ENCODE measurements around the gene CPA1.

DNA sequence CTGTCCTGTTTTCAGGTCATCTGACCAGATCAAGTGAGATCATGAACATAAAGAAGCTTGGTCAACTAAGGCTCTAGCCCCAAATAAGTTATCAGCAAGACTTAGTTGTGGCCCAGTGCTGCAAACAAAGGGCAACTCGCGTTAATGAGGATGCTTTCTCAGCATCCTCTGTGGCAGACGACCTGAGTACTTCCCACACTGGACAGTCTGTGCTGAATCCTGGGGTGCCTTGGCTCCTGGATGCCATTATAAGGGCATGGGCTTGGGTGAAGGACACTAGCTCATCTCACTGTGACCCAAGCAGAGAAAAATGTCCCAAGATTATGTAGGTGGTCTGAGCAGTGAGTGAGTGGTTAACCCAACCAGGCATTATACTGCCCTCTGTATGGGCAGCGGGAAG lies 21.8 kb upstream of the CPA1 start:
- TF ChIP-seq, protein P1, sequence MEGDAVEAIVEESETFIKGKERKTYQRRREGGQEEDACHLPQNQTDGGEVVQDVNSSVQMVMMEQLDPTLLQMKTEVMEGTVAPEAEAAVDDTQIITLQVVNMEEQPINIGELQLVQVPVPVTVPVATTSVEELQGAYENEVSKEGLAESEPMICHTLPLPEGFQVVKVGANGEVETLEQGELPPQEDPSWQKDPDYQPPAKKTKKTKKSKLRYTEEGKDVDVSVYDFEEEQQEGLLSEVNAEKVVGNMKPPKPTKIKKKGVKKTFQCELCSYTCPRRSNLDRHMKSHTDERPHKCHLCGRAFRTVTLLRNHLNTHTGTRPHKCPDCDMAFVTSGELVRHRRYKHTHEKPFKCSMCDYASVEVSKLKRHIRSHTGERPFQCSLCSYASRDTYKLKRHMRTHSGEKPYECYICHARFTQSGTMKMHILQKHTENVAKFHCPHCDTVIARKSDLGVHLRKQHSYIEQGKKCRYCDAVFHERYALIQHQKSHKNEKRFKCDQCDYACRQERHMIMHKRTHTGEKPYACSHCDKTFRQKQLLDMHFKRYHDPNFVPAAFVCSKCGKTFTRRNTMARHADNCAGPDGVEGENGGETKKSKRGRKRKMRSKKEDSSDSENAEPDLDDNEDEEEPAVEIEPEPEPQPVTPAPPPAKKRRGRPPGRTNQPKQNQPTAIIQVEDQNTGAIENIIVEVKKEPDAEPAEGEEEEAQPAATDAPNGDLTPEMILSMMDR (IDR thresholded peaks at IDR 0.05; ENCODE audit: insufficient read depth, low read length): no peak
- no peak for TF ChIP-seq POLR2AphosphoS5 (IDR thresholded peaks at IDR 0.05; ENCODE audit: low read depth)
- TF ChIP-seq, protein P2, sequence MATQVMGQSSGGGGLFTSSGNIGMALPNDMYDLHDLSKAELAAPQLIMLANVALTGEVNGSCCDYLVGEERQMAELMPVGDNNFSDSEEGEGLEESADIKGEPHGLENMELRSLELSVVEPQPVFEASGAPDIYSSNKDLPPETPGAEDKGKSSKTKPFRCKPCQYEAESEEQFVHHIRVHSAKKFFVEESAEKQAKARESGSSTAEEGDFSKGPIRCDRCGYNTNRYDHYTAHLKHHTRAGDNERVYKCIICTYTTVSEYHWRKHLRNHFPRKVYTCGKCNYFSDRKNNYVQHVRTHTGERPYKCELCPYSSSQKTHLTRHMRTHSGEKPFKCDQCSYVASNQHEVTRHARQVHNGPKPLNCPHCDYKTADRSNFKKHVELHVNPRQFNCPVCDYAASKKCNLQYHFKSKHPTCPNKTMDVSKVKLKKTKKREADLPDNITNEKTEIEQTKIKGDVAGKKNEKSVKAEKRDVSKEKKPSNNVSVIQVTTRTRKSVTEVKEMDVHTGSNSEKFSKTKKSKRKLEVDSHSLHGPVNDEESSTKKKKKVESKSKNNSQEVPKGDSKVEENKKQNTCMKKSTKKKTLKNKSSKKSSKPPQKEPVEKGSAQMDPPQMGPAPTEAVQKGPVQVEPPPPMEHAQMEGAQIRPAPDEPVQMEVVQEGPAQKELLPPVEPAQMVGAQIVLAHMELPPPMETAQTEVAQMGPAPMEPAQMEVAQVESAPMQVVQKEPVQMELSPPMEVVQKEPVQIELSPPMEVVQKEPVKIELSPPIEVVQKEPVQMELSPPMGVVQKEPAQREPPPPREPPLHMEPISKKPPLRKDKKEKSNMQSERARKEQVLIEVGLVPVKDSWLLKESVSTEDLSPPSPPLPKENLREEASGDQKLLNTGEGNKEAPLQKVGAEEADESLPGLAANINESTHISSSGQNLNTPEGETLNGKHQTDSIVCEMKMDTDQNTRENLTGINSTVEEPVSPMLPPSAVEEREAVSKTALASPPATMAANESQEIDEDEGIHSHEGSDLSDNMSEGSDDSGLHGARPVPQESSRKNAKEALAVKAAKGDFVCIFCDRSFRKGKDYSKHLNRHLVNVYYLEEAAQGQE (IDR thresholded peaks at IDR 0.05; ENCODE audit: insufficient replicate concordance, low read depth): no peak

Measured in HL-60 (cell line).